Cardiac muscle cell (in vitro differentiated cells and primary cell): ENCODE measurements around the gene CCDC69. TPM values are rescaled to one million over a fixed set of nuclear protein-coding genes. Genes with fewer than 3 reads are reported as not detected.
"Not testable (repeated sequence)": the region's sequence is repeated elsewhere in the genome, so short reads cannot be mapped to it uniquely, and the experiment has no call there.

ENCODE experiments used
- DNase-seq, 2 donors: peaks; one replicate each; pipeline versions ENCODE4 v3.0.0 to v3.0.0-alpha.2; 2010 to 2017; ENCODE audit warnings: low read depth in 1 of 2, low spot score in 1 of 2
- H3K27ac ChIP-seq: fragments of 200-600 bp; sonication (generic); 2 replicates; pipeline ENCODE4 v1.5.1; 2016
- H3K27me3 ChIP-seq: fragments of 200-600 bp; sonication (generic); 2 replicates; pipeline ENCODE4 v1.6.0; 2016; ENCODE audit warnings: control low read depth
- H3K36me3 ChIP-seq: fragments of 200-600 bp; sonication (generic); 2 replicates; pipeline ENCODE4 v1.5.1; 2016; ENCODE audit warnings: control low read depth
- H3K4me1 ChIP-seq: fragments of 200-600 bp; sonication (generic); 2 replicates; pipeline ENCODE4 v1.8.1; 2017; ENCODE audit warnings: low read depth, mild to moderate bottlenecking, mixed run types
- H3K4me3 ChIP-seq: fragments of 200-600 bp; sonication (generic); 2 replicates; pipeline ENCODE4 v1.5.1; 2016; ENCODE audit warnings: mild to moderate bottlenecking
- H3K9me3 ChIP-seq: fragments of 200-600 bp; sonication (generic); 2 replicates; pipeline ENCODE4 v1.5.1; 2017; ENCODE audit warnings: low read depth, mild to moderate bottlenecking, control low read depth
- polyA plus RNA-seq: library from polyadenylated mRNA; unstranded; fragments of >200 nt; fragmentation: Nextera tagmentation; extraction: Ambion mirVana; gene quantifications from 2 replicates; pipeline ENCODE4 v1.2.1, GENCODE V29; 2016
- total RNA-seq: library from RNA; depleted of rRNA; stranded (reverse); fragments of >200 nt; gene quantifications from 2 replicates; pipeline ENCODE4 v1.2.3, GENCODE V29; 2016
- TF ChIP-seq, protein P1 (sequence below): IDR thresholded peaks from 2 replicates; pipeline ENCODE4 v1.5.1; 2012; ENCODE audit warnings: low read depth, mild to moderate bottlenecking, low read length

CCDC69 gene
- total and polyA plus RNA-seq, 2 experiments from 2014 or later = 70.4 to 104 TPM

DNA sequence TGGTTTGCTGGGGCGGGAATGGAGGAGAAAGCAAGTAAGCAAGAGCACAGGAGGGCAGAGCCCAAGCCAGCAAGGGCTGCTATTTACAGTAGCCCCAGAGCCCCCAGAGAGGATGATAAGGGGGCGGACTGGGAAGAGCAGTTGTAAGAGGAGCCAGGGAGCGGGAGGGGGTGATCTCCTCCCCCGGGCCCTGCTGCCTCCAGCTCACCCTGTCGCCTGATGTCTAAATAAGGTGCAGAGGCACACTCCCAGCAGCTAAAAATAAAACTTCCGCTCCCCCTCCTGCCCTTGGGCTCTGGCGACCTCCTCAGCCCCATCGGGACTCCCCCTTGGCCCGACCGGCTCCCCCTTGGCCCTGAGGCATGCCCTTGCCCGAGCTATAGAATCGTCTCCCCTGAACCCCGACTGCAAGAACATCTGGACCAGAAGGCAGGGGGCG lies 14.4 kb upstream of the CCDC69 start:
- TF ChIP-seq, protein P1, sequence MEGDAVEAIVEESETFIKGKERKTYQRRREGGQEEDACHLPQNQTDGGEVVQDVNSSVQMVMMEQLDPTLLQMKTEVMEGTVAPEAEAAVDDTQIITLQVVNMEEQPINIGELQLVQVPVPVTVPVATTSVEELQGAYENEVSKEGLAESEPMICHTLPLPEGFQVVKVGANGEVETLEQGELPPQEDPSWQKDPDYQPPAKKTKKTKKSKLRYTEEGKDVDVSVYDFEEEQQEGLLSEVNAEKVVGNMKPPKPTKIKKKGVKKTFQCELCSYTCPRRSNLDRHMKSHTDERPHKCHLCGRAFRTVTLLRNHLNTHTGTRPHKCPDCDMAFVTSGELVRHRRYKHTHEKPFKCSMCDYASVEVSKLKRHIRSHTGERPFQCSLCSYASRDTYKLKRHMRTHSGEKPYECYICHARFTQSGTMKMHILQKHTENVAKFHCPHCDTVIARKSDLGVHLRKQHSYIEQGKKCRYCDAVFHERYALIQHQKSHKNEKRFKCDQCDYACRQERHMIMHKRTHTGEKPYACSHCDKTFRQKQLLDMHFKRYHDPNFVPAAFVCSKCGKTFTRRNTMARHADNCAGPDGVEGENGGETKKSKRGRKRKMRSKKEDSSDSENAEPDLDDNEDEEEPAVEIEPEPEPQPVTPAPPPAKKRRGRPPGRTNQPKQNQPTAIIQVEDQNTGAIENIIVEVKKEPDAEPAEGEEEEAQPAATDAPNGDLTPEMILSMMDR = no peak
- Histone ChIP-seq H3K4me1 (peaks cover 25% of the 10 kb centered on the region), H3K27ac (peak overlapping the region; percentile 97), H3K27me3 (no peaks in the 10 kb centered on the region), H3K4me3 (no peak overlapping the region), H3K36me3 (no peaks in the 10 kb centered on the region), H3K9me3 (no peaks in the 10 kb centered on the region)
- DNase-seq = peak in 1 of 2 donors; percentile 95

DNA sequence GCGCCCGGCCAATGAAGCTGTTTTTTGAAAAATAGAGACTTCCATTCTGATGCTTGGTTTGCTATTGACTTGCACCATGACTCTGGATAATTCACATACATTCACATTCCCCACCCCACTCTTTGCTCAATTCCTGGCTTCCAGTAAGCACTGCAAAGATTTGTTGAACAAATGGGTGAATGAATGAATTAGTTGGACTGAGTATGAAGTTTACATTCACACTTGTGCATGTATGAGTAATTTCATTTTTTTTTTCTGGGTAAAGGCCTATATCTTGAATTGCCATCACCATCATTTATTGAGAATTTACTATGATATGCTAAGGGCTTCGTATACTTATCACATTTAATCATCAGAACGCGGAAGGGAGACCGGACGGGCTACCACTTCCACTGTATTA lies 13.8 kb upstream of the CCDC69 start:
- Histone ChIP-seq H3K4me3 (no peak overlapping the region), H3K27me3 (no peaks in the 10 kb centered on the region), H3K27ac (peak overlapping the region; percentile 97), H3K36me3 (no peaks in the 10 kb centered on the region), H3K4me1 (peaks cover 25% of the 10 kb centered on the region), H3K9me3 (no peaks in the 10 kb centered on the region)
- no peak for DNase-seq
- TF ChIP-seq, protein P1 = no peak

DNA sequence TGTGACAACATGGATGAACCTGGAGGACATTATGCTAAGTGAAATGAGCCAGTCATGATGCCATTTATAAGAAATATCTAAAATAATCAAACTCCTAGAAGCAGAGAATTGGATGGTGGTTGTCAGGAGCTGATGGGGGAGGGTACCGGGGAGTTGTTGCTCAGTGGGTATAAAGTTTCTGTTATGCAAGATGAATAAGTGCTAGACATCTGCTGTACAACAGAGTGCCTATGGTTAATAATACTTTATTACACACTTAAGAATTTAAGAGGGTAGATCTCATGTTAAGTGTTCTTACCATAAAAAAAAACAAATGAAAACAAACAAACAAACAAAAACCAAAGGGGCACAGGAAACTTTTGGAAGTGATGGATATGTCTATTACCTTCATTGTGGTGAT lies 13.0 kb upstream of the CCDC69 start:
- Histone ChIP-seq H3K4me3 (no peak overlapping the region), H3K36me3 (no peaks in the 10 kb centered on the region), H3K27me3 (no peaks in the 10 kb centered on the region), H3K4me1 (peaks cover 25% of the 10 kb centered on the region), H3K9me3 (no peaks in the 10 kb centered on the region), H3K27ac (peak overlapping the region; percentile 97)
- DNase-seq = no peak
- TF ChIP-seq, protein P1 = no peak

DNA sequence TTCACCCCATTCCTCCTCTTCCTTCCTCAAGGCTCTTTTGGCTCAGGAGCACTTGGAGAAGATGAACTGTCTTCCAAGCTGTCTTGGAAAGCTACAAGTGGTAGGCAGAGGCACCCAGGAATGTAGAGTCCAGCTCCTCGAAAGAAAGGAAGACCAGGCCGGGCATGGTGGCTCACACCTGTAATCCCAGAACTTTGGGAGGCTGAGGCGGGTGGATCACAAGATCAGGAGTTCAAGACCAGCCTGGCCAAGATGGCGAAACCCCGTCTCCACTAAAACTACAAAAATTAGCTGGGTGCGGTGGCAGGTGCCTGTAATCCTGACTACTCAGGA lies 11.3 kb upstream of the CCDC69 start:
- peaks cover 25% of the 10 kb centered on the region for H3K4me1 ChIP-seq
- DNase-seq, H3K36me3 ChIP-seq, H3K27me3 ChIP-seq, H3K4me3 ChIP-seq, H3K27ac ChIP-seq, H3K9me3 ChIP-seq: not testable (repeated sequence)

DNA sequence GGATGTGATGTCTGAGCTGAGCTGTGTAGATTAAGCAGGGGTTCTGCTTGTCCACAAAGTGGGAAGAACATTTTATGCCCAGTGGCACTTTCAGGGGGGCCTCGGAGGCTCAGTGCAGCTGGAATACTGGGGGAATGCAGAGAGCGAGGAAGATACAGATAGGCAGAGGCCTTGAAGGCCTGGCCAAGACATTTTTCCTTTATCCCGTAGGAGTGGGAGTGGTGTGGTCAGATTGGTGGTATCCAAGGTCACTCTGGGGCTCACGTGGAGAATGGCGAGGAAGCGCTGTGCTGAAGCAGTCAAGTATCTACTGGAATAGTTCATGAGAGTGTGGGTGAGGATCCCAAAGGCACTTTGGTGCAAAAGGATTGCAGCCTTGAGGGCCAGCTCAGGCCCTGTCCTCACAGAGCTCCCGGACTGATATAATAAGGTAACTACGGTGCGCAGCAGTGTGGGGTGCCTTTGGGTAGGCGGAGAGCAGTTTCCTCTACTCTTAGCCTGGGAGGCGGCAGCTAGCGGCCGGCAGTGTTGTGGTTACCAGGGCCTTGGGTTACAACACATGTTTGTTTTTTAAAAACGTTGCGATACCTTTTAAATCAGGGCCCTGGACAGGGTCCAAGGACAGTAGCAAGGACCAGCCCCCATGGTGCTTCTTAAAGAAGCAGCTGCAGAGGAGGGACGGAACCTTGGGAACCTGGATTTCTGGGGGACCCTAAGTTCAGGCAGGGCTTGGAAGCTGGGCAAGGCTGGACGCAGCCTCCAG lies 10.8 kb upstream of the CCDC69 start:
- Histone ChIP-seq H3K9me3 (no peaks in the 10 kb centered on the region), H3K4me3 (no peak overlapping the region), H3K27me3 (no peaks in the 10 kb centered on the region), H3K27ac (peak overlapping the region; percentile 82), H3K36me3 (no peaks in the 10 kb centered on the region), H3K4me1 (peaks cover 25% of the 10 kb centered on the region)
- TF ChIP-seq, protein P1 = no peak
- peak in 1 of 2 donors; percentile 96 for DNase-seq

DNA sequence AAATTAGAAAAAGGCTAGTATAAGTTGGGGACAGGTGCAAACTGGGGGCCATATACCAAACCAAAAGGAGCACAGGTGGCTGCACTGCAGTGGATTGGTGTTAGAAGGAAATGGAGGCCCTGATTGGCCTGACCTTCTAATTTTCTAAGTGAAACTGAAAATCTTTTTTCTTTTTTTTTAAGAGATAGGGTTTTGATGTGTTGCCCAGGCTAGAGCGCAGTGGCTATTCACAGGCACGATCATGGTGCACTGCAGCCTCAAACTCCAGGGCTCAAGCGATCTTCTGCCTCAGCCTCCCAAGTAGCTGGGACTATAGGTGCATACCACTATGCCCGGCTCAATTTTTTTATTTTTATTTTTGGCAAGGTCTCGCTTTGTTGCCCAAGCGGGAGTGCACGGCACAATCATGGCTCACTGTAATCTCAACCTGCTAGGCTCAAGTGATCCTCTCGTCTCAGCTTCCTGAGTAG lies 9.8 kb upstream of the CCDC69 start:
- DNase-seq = no peak
- H3K27me3 ChIP-seq = no peaks in the 10 kb centered on the region
- H3K4me3 ChIP-seq = no peak overlapping the region
- no peak overlapping the region for H3K27ac ChIP-seq
- no peaks in the 10 kb centered on the region for H3K9me3 ChIP-seq
- no peaks in the 10 kb centered on the region for H3K36me3 ChIP-seq
- peaks cover 19% of the 10 kb centered on the region for H3K4me1 ChIP-seq
- TF ChIP-seq, protein P1 = no peak
